HG03066 (cell line): Measurements from ENCODE around the gene ABCG1.
"Not testable (repeated sequence)": the region's sequence is repeated elsewhere in the genome, so short reads cannot be mapped to it uniquely, and the experiment has no call there.

ENCODE experiments used
- ATAC-seq: cut with Tn5 transposase; IDR thresholded peaks from one replicate; pipeline ENCODE4 v1.9.1; 2021; ENCODE audit warnings: low read depth; ENCODE audit not compliant: unreplicated experiment

Gene ABCG1

DNA sequence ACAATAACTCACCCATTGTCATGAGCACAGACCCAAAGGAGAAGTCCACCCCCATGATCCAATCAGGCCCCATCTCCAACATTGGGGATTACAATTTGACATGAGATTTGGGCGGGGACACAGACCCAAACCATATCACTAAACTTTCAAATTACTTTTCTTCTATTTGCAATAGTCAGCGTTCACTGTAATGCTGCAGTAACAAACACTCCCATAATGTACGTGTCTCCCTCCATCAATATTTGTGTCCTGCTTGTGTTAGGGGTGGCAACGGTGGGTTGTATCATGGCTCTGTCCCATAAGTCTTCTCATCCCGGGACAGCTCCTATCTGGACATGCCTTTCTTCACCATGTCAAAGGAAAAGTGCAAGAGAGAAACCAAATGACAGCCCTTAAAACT is 70.0 kb downstream of the ABCG1 start:
- no peak for ATAC-seq

DNA sequence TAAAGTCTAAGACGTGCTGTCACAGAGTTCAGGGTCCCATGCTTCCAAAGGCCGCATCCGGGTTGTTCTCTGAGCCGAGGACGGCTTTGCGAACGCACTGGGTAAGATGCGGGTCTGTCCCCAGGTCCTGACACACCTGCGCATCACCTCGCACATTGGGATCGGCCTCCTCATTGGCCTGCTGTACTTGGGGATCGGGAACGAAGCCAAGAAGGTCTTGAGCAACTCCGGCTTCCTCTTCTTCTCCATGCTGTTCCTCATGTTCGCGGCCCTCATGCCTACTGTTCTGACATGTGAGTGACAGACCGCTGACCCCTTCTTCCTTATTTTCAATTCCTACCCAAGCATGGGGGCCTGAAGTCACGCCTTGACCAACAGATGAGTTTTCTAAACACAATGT is 71.0 kb downstream of the ABCG1 start:
- ATAC-seq, result no peak

DNA sequence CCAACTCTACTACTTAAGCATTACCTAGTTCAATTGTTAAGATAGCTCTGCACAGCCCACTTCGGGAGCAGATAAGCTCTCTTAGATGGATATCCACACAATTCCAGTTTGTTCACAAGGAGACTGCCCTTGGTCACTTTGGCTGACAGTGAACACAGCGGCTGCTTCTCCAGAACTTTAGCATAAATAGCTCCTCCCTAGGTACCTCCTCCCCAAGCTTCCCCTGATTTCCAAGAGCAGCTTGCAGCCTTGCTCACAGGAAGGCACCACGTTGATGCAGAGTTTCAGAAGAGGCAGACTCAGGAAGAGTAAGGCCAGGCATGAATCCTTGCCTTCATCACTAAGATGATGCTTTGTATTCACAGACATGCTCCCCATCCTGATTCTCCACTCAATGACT is 71.6 kb downstream of the ABCG1 start:
- ATAC-seq, result no peak

DNA sequence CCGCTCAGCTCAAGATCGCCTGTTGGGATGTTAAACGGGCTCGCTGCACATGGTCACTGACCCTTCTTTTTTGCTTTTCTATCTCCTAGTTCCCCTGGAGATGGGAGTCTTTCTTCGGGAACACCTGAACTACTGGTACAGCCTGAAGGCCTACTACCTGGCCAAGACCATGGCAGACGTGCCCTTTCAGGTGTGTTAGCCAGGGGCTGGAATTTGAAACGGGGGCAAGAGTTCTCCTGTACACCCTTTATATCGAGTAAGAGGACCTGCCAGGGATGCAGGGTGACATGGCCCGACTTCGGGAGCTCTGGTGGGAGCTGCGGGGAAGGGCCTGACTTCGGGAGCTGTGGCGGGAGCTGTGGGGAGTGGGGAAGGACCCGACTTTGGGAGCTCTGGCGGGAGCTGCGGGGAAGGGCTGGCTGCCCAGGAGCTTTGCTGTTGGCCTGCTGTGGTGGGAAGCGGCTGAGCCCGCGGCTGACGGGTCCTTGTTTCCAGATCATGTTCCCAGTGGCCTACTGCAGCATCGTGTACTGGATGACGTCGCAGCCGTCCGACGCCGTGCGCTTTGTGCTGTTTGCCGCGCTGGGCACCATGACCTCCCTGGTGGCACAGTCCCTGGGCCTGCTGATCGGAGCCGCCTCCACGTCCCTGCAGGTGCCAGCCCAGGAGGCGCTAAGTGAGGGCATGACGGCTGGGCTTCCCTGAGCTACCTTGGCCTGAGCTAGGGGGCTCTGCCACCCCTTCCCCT is 72.2 kb downstream of the ABCG1 start:
- ATAC-seq, result no peak

DNA sequence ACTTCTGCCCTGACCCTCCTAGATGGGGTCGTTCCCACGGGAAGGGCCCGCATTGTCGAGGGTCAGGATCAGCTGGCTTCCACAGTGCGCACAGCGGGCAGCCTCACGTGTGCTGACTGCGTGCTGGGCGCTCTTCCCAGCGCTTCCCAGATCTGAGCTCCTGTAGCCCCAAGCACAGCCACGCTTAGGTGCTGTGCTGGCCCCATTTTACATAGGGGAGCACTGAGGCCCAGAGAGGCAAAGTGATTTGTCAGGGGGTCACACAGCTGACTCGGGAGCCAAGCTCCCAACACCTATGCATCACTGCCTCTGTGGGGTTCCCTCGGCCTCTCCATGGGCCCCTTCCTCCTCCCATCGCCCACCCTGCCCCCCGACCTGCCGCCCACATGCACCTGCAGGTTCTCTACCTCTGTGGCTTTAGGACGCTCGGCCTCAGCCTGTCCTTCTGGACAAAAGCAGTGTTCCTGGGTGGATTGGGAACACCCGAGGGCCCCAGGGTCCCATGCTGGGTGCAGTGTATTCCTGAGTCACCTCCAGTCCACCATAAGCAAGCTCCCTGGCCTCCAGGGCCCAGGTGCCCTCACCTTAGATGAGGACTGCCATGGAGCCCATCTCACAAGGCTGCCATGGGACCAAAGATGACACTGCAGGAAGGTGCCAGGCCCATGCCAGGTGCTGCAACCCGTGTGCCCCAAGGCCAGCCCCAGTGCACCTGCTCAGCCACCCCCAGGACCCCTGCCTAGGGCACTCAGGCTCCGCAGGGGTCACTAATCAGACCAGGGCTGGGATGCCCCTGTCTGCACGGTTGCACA is 73.0 kb downstream of the ABCG1 start:
- no peak for ATAC-seq

DNA sequence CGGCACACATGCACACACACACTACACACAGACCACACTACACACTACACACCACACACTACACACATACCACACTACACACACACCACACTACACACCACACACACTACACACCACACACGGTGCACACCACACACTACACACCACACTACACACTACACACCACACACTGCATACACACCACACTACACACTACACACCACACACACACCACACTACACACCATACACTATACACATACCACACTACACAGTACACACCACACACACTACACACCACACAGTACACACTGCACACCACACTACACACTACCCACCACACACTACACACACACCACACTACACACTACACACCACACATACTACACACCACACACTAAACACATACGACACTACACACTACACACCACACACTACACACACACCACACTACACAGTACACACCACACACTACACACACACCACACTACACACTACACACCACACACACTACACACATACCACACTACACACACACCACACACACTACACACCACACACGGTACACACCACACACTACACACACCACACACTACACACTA is 73.7 kb downstream of the ABCG1 start:
- not testable (repeated sequence) for ATAC-seq

DNA sequence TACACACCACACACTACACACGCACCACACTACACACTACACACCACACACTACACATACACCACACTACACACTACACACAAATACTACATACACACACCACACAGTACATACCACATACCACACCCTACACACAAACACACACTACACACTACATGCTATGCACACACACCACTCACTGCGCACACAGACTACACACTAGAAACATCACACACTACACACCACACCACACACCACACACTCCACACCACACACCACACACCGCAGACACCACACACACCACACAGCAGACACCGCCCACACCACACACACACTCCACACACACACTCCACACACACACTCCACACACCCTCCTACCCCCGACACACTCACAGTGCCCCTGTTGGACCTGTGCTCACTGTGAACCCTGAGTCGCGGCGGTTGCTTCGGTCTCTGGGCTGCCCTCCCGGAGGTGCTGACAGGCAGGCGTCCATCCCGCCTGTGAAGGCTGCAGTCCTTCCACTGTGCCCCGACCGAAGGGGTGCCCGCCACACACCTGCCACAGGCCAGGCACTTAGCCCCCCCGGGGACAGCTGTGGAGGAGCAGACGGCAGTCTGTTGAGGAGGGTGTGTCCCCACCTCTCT is 74.8 kb downstream of the ABCG1 start:
- no peak for ATAC-seq

DNA sequence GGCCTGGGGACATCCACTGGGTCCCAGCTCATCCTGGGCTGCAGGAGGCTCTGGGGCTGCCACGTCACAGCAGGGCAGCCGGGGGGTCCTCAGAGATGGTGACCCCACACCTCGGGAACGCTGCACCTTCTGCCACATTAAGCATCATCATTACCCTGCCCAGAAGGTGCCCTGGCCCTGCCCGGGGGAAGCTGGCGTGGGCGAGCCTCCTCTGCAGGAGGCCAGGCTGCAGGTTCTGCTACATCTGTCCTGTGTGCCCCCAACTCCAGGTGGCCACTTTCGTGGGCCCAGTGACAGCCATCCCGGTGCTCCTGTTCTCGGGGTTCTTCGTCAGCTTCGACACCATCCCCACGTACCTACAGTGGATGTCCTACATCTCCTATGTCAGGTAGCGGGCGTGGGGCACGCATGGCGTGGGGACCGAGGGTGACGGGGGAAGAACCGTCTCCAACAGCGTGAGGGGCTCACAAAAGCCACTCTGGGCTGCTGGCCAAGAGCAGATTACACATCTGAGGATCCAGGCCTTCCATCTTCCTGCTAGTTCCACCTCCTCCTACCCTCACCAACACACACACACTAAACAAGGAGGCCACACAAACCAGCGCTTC is 75.4 kb downstream of the ABCG1 start:
- no peak for ATAC-seq

DNA sequence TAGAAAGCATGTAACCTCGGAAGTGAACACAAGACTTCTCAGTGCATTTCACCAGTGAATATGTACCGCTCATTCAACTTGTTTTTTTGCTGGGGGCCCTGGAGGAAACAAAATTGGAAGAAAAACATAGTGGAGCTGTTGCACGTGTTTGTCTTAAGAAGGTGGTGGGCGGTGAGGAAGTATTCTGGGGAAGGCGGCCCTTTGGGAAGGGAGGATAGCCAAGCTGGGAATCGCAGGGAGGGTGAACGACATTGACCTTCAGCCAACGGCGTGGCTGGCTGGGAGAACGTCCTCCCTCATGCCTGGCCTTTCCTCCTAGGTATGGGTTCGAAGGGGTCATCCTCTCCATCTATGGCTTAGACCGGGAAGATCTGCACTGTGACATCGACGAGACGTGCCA is 76.9 kb downstream of the ABCG1 start:
- ATAC-seq, result no peak

DNA sequence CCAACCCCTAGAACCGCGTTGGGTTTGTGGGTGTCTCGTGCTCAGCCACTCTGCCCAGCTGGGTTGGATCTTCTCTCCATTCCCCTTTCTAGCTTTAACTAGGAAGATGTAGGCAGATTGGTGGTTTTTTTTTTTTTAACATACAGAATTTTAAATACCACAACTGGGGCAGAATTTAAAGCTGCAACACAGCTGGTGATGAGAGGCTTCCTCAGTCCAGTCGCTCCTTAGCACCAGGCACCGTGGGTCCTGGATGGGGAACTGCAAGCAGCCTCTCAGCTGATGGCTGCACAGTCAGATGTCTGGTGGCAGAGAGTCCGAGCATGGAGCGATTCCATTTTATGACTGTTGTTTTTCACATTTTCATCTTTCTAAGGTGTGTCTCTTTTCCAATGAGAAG is 77.6 kb downstream of the ABCG1 start:
- no peak for ATAC-seq

DNA sequence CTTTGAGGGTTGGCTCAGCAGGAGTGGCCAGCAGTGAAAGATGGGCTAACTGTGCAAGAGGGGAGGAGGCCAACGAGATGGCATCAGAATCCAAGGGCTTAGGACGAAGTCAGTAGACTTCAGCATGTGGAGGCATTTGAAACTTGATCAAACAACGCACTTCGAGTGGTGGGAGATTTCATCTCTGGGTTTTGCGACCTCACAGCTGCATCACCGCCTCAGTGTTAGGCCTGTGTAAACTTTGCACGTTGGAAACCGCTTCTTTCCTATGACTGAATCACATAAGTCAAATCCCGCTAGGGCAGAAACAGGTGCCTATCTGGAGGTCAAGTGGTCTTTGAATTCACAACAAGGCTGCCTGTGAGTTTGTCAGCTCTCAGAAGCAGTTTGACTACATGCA is 78.4 kb downstream of the ABCG1 start:
- ATAC-seq, result no peak

DNA sequence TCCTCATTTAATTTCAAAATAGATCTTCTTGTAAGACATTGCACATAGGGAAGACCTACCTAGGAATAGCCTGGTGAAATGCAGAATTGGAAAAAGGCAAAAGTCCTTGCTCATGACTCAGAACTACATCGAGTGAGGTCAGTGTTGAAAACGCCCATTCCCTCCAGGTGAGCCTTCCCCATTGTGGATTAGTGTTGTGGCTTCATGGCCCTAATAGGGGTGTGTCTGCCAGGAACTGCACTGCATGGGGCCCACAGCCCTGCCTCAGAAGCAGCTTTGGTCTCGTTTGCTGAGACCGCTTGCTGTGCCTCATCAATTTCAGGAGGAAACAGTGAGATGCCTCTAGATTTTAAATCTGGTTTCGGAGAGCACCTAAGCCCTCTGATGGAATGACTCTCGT is 79.3 kb downstream of the ABCG1 start:
- ATAC-seq, result no peak

DNA sequence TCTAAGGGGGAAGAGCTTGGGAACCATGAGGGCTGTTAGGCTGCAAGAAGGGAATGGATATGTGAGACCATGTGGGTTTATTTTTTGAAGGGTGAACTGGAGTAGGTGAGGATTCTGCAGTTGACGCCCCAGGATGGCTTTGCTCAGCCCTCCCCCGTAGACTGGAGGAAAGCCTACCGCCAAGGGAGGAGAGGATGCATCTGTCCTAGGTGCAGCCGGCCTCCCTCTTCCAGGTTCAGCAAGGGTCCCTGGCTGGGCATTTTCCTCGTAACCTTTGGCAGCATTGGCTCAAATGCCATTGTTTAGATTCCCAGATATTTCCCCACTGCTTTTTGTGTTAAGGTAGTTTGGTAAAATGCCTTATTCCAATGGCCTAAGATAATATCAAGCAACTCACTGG is 79.7 kb downstream of the ABCG1 start:
- ATAC-seq, result no peak

DNA sequence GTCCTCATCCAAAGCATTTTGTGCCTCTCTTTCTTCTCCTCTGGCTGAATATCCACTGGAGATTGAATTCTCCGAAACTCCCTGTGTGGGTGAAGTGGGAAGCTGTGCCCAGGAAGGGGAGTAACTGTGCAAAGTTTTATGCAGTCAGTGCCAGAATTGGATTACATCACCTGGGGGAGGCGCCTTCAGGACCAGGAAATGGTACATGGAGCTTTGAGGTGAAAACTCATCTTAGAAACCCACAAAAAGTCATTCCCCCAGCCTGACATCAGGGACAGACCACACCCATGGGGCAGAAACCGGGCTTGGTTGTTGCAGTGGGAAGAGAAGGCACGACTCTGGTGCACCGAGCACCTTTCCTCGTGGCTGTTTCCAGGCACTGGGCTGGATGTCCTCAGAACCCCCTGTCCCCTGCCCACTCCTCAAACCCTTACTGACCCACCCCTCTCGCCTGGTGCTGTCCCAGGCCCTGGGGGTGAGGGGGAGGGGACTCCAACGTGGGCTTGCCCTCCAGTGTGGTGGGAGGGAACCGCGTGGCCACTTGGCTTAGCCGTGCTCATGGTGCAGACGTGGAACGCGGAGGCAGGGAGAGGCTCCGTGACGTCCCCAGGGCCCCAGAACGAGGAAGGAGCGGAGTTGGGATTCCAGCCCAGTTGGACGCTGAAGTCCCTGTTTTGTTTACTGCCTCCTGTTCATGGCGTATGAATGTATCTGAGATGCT is 80.5 kb downstream of the ABCG1 start:
- ATAC-seq, result no peak

DNA sequence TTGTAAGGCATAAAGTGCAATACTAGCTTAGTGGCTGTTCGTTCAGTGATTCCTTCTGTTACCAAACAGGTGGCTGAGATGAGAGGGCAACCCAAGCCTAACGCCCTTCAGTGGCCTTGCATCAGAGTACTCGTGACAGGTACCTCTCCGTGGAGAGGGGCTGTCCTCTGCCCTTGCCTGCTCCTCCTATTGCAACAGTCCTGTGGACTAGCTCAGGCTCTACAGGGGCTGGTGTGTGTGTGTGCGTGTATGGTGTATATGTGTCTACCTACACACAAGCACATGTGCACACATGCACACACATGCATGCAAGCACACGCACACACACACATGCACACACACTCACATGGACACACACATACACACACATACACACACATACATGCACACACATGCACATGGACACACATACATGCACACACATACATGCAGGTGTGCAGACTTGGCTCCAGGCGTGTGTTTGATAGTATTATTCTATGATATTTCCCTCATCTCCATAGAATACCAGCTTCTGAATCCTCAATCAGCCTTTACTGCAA is 81.2 kb downstream of the ABCG1 start:
- no peak for ATAC-seq

DNA sequence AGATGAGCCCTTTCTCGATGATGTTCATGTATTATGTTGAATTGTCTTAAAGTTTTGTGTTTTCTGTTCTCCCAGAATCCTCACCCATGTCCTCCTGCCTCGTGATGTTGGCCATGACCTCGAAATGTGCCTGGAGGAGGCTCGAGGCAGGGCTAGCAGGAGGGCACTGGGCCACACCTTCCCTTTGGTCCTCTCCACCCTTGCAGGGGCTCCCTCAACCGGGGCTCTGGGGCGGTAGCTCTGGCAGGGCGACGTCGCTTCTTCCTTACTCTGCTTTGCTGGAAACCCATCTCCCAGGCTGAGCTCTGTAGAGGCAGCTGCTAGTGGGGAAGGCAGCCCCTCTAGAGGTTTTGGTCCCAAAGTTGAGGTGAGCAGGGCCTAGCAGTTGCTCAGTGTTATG is 82.0 kb downstream of the ABCG1 start:
- no peak for ATAC-seq

DNA sequence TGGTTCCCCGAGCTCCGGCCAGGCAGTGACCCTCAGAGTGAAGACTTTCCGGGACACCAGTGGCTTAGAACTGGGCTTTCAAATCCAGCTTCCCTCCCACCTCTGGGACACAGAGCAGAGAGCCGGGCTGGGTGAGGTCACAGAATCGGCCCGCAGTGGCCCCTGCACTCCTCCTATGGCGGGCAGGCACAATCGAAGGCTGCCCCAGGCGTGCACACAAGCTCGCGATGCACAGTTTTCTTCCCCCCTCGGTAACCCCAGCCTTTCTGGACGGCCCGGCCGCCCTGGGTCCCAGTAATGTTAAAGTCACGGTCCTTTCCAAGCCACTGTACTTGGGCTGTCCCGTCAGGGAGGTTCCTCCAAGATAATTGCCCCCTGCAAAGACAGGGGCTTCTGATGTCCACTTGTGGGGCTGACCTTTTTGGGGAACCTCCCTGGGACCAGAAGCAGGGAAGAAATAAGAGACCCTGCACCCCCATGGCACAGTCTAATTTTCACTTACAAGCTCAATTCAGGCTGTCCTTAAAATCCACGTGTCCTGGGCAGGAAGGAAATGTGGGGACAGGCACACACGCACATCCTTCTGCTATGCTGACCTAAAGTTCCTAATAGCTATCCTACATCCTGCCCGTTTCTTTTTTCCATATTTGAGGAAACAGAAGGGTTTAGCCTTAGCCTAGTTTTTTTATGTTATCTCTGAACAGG is 82.6 kb downstream of the ABCG1 start:
- ATAC-seq, result no peak

DNA sequence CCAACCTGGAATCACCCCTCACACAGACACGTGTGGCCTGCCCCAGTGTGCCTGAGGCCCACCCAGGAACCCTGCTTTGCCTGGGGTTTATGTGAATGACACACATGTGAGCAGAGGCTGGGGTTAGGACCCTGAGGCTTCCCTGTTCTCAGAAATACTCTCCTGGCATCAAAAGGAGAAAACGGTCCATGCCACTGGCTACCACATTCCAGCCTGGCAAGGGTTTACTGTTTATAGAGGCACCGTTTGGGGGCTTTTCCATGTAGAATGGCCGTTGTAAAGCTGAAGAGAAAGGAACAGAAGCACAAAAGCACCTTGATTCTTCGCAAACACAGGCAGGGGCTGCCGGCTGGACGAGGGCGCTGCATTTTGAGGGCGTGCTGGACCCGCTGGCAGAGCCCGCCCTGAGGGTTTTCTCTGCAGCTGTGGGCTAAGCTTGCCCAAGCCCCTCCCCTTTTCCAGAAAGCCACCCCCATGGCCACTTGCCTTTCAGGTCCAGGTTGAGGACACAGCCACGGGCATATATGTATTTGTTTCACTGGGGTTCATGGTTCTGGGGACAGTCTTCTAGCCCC is 83.2 kb downstream of the ABCG1 start:
- ATAC-seq, result no peak

DNA sequence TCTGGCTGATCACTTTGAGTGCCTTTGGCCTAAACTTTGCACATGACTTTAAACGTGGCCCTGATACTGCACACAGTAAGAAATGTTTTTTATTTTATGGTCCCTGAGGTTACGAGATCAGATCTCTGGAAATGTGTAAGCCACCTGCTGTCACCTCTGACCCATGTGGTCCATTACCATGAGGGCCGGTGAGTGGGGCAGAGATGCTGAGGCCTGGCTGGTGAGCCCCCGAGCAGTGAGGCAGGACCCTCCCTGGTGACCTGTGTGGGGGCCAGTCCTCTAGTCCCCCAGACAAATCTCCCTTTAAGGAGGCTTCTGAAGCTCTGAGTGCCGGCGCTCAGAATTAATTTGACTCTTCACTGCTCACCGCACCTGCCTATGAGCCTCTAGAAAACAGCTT is 83.9 kb downstream of the ABCG1 start:
- ATAC-seq, result no peak
